Right cardiac atrium (tissue), 5 donors: ENCODE data around the gene GABRA1. TPM values are rescaled to one million over a fixed set of nuclear protein-coding genes. Genes with fewer than 3 reads are reported as not detected.

Source experiments
- ATAC-seq, 2 donors: fragments of 200-7000 bp; cut with Tn5 transposase; one replicate each; pipeline versions ENCODE4 v1.8.0 to v1.9.1; 2020; ENCODE audit warnings: moderate library complexity in 2 of 2, mild to moderate bottlenecking in 1 of 2
- DNase-seq, 3 donors: peaks; one replicate each; pipeline ENCODE4 v3.0.0-alpha.2; 2020
- H3K27ac ChIP-seq: one replicate; pipeline ENCODE4 v1.5.1; 2013; ENCODE audit warnings: mild to moderate bottlenecking, low read length, control low read depth, moderate library complexity
- H3K27me3 ChIP-seq: one replicate; pipeline ENCODE4 v1.6.1; 2013; ENCODE audit not compliant: control insufficient read depth, insufficient read depth
- H3K4me1 ChIP-seq: one replicate; pipeline ENCODE4 v1.6.1; 2013; ENCODE audit warnings: low read length; ENCODE audit not compliant: control insufficient read depth, insufficient read depth
- H3K4me3 ChIP-seq: one replicate; pipeline ENCODE4 v1.5.1; 2013; ENCODE audit warnings: low read length, control low read depth
- H3K9me3 ChIP-seq: one replicate; pipeline ENCODE4 v1.6.1; 2013; ENCODE audit warnings: low read length; ENCODE audit not compliant: control insufficient read depth
- WGBS: extraction: QIAGEN DNeasy Blood & Tissue Kit; methylation state at CpG from one replicate; pipeline ENCODE4 v1.1.7; 2013; 5-methylcytosine and 5-hydroxymethylcytosine counted together
- intact Hi-C, 4 donors: fragments of 100-400 bp; cut with DNase I; formaldehyde crosslinking; loops; one replicate each; pipeline versions ENCODE4 v1.11.0 to v1.14.0; 2022 to 2023
- long read RNA-seq, 4 donors: library from polyadenylated mRNA; unstranded; transcript quantifications; one replicate each; pipeline ENCODE4 v2.0.0, GENCODE V29; 2020 to 2021
- polyA plus RNA-seq: library from polyadenylated mRNA; stranded (reverse); fragments of 200-250 nt; gene quantifications from one replicate; pipeline ENCODE4 v1.2.3, GENCODE V29; 2013
- total RNA-seq, 4 donors: library from RNA; stranded (reverse); fragmentation: NEBNext Ultra II Directional; extraction: Animal tissue kit (Norgen Biotek cat#: 25700); gene quantifications; one replicate each; pipeline ENCODE4 v1.2.1, GENCODE V29; 2021
- donor health status: healthy with polysubstance abuse.
- donor health status: DM: no; HTN: yes; CAD: no.
- donor health status: DM: no; HTN: no; CAD: no.
- donor health status: DM: no; HTN: yes; CAD: no; lungs with severe emphysema.
- donor health status: DM: yes; HTN: yes; CAD: no.

GABRA1 gene
- total RNA-seq, result not detected
- not detected for polyA plus RNA-seq
- long read RNA-seq, donor 1, result 0 reads
- long read RNA-seq, donor 2, result 0 reads
- long read RNA-seq, donor 3, result 0 reads
- long read RNA-seq, donor 4, result 0 reads

DNA sequence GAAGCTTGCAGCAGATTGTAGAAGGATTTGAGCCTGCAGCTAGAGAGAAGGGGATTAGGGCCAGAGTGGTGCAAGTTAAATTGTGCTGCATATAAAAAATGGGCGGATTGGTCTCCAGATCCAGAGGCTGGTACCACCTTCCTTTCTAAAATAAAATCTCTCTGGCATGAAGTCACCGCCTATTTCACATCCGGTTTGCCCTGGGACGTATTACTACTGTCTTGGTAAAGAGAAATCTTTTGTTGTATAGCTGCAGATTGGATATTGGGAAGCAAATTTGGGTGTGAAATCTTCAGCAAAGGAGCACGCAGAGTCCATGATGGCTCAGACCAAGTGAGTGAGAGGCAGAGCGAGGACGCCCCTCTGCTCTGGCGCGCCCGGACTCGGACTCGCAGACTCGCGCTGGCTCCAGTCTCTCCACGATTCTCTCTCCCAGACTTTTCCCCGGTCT is at the start of gene GABRA1:
Gene GABRA1 (plus strand): TSS at position 180 of the 451 bp plus-strand sequence. CDS start 2,691 bp downstream, outside the sequence.
- H3K4me1 ChIP-seq, result no peaks in the 10 kb centered on the region
- intact Hi-C loops, result no loop called here
- DNase-seq, result peak in 1 of 3 donors; percentile 18
- peak within 1 kb of the TSS; percentile 23 for H3K4me3 ChIP-seq
- H3K27ac ChIP-seq, result no peak within 1 kb of the TSS
- peak in 1 of 2 donors; percentile 32 for ATAC-seq
- WGBS, result 2% methylated on average over 16 of the region's 16 CpGs
- H3K27me3 ChIP-seq, result peaks cover 2% of the 10 kb centered on the region
- no peaks in the 10 kb centered on the region for H3K9me3 ChIP-seq

- Histone ChIP-seq H3K9me3 (no peaks in the 10 kb centered on the region), H3K4me3 (no peak overlapping the region), H3K27me3 (no peaks in the 10 kb centered on the region), H3K4me1 (no peaks in the 10 kb centered on the region), H3K27ac (no peak overlapping the region)
- intact Hi-C loops, result no loop called here
- ATAC-seq (no peak), DNase-seq (no peak)
- WGBS, result 55% methylated on average over 3 of the region's 3 CpGs
Measured at GRCh38 chr5:161799316-161799715, 48.6 kb upstream of the GABRA1 start.

- 25% methylated on average over 1 of the region's 1 CpG for WGBS
- no peak for DNase-seq
- no peak for ATAC-seq
- Histone ChIP-seq H3K4me3 (no peak overlapping the region), H3K27me3 (no peaks in the 10 kb centered on the region), H3K9me3 (no peaks in the 10 kb centered on the region), H3K27ac (no peak overlapping the region), H3K4me1 (no peaks in the 10 kb centered on the region)
- intact Hi-C loops, result no loop called here
Measured at GRCh38 chr5:161804263-161804662, 43.7 kb upstream of the GABRA1 start.

GRCh38 chr5:161846746-161847145 is 1.2 kb upstream of the GABRA1 start:
- DNase-seq (no peak), ATAC-seq (no peak)
- no peak overlapping the region for H3K4me3 ChIP-seq
- H3K4me1 ChIP-seq, result no peaks in the 10 kb centered on the region
- 6% methylated on average over 5 of the region's 5 CpGs for WGBS
- no peaks in the 10 kb centered on the region for H3K9me3 ChIP-seq
- peaks cover 2% of the 10 kb centered on the region for H3K27me3 ChIP-seq
- H3K27ac ChIP-seq, result no peak overlapping the region
- intact Hi-C loops, result no loop called here

- intact Hi-C loops, result no loop called here
- no peak for DNase-seq
- no peak overlapping the region for H3K4me3 ChIP-seq
- H3K27ac ChIP-seq, result no peak overlapping the region
- H3K27me3 ChIP-seq, result peaks cover 2% of the 10 kb centered on the region
- no peaks in the 10 kb centered on the region for H3K9me3 ChIP-seq
- H3K4me1 ChIP-seq, result no peaks in the 10 kb centered on the region
- ATAC-seq, result no peak
- whole genome bisulfite sequencing, result 3% methylated on average over 12 of the region's 12 CpGs
Measured at GRCh38 chr5:161847447-161847846, 473 bp upstream of the GABRA1 start.

DNA sequence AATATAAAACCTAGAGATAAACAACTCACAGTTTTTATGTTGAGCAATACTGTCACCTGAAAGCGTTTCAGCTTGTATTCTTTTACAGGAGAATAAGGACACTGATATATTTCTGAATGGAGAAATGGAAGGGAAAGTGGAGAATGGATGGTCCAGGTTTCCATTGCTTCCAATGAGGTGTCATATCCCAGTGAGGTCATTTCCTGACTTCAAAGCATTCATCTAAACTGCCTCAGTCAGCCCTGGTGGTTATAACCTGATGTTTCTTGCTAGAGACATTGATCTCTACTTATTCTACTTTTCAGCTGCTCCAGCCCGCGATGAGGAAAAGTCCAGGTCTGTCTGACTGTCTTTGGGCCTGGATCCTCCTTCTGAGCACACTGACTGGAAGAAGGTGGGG is 2.6 kb downstream of the GABRA1 start:
- 68% methylated on average over 3 of the region's 3 CpGs for WGBS
- ATAC-seq, result no peak

GRCh38 chr5:161851691-161852299 is 3.9 kb downstream of the GABRA1 start:
- H3K27me3 ChIP-seq, result peaks cover 2% of the 10 kb centered on the region
- no peak for ATAC-seq

More for the DNA sequence above, 2.6 kb downstream of the GABRA1 start:
- intact Hi-C loops, result no loop called here
- Histone ChIP-seq H3K27me3 (peaks cover 2% of the 10 kb centered on the region), H3K27ac (no peak overlapping the region), H3K4me1 (no peaks in the 10 kb centered on the region), H3K4me3 (no peak overlapping the region), H3K9me3 (no peaks in the 10 kb centered on the region)
- no peak for DNase-seq

DNA sequence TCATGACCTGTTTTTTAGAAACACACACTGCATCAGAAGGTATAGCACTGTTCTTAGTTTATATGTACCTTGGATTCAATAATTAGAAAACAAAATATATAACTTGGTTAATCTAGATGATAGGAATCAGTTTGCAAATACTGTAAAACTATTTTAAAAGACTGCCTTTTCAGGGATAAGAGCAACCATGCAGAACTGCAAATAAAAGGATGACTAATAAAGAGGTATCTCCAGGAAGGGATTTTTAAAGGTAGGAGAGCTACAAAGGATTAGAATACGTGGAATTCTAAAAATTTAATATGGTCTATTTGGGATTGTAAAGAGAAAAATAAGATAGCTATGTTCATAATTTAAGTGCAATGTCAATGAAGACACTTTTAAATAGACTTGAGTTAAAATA is 9.4 kb downstream of the GABRA1 start:
- no peak for DNase-seq
- ATAC-seq, result no peak
- H3K4me3 ChIP-seq, result no peak overlapping the region
- H3K9me3 ChIP-seq, result no peaks in the 10 kb centered on the region
- H3K27me3 ChIP-seq, result no peaks in the 10 kb centered on the region
- intact Hi-C loops, result no loop called here
- WGBS, result 45% methylated on average over 1 of the region's 1 CpG
- H3K4me1 ChIP-seq, result no peaks in the 10 kb centered on the region
- no peak overlapping the region for H3K27ac ChIP-seq

More at GRCh38 chr5:161851691-161852299, 3.9 kb downstream of the GABRA1 start:
- H3K4me1 ChIP-seq, result no peaks in the 10 kb centered on the region
- no peak overlapping the region for H3K27ac ChIP-seq
- WGBS, result 49% methylated on average over 2 of the region's 2 CpGs
- intact Hi-C loops, result no loop called here
- H3K9me3 ChIP-seq, result no peaks in the 10 kb centered on the region
- DNase-seq, result no peak
- H3K4me3 ChIP-seq, result no peak overlapping the region

DNA sequence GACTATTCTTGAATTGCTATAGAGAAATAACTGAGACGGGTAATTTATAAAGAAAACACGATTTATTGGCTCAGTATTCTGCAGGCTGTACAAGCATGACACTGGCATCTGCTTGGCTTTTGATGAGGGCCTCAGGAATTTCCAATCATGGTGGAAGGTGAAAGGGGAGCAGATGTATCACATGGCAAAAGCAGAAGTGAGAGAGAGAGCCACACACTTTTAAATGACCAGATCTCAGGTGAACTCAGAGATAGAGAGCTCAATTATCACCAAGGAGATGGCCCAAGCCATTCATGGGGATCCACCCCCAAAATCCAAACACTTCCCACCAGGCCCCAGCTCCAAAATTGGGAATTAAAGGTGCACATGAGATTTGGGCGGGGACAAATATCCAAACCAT is 15.3 kb downstream of the GABRA1 start:
- Histone ChIP-seq H3K27me3 (no peaks in the 10 kb centered on the region), H3K27ac (no peak overlapping the region), H3K4me1 (no peaks in the 10 kb centered on the region), H3K4me3 (no peak overlapping the region), H3K9me3 (no peaks in the 10 kb centered on the region)
- no peak for DNase-seq
- WGBS, result 78% methylated on average over 3 of the region's 3 CpGs
- ATAC-seq, result no peak
- intact Hi-C loops, result no loop called here

- no peak for ATAC-seq
- 35% methylated on average over 1 of the region's 1 CpG for WGBS
Measured at GRCh38 chr5:161863811-161864210, 15.9 kb downstream of the GABRA1 start.

GRCh38 chr5:161865510-161865909 is 17.6 kb downstream of the GABRA1 start:
- ATAC-seq (no peak), DNase-seq (no peak)
- intact Hi-C loops, result no loop called here
- WGBS, result 64% methylated on average over 7 of the region's 7 CpGs
- Histone ChIP-seq H3K4me1 (no peaks in the 10 kb centered on the region), H3K27me3 (no peaks in the 10 kb centered on the region), H3K4me3 (no peak overlapping the region), H3K27ac (no peak overlapping the region), H3K9me3 (no peaks in the 10 kb centered on the region)

More at GRCh38 chr5:161863811-161864210, 15.9 kb downstream of the GABRA1 start:
- H3K4me1 ChIP-seq, result no peaks in the 10 kb centered on the region
- H3K27ac ChIP-seq, result no peak overlapping the region
- intact Hi-C loops, result no loop called here
- DNase-seq, result no peak
- H3K9me3 ChIP-seq, result no peaks in the 10 kb centered on the region
- H3K27me3 ChIP-seq, result no peaks in the 10 kb centered on the region
- H3K4me3 ChIP-seq, result no peak overlapping the region

GRCh38 chr5:161889971-161890370 is 42.1 kb downstream of the GABRA1 start:
- no peak overlapping the region for H3K27ac ChIP-seq
- H3K9me3 ChIP-seq, result no peaks in the 10 kb centered on the region
- H3K4me1 ChIP-seq, result no peaks in the 10 kb centered on the region
- no peak for DNase-seq
- intact Hi-C loops, result no loop called here
- ATAC-seq, result no peak
- no peak overlapping the region for H3K4me3 ChIP-seq
- H3K27me3 ChIP-seq, result no peaks in the 10 kb centered on the region
